ENCODE results near the gene MAST4. TPM values are rescaled to one million over a fixed set of nuclear protein-coding genes. Genes with fewer than 3 reads are reported as not detected.

MAST4 gene
- total and polyA plus RNA-seq, 2 experiments from 2014 or later: 4.2 to 6.0 TPM

GRCh38 chr5:67154556-67155206, 558.5 kb downstream of the MAST4 start:
- 66 to 69% methylated on average over 5 of the region's 5 CpGs for WGBS, 2 experiments (ENCODE audit: low coverage in 1 of 2, low lambda C conversion rate in 2 of 2, missing lambda C conversion rate in 2 of 2)
- no peaks in the 10 kb centered on the region for H3F3A ChIP-seq (ENCODE audit: insufficient read depth)
- no peak overlapping the region for H3K4me3 ChIP-seq
- no peaks in the 10 kb centered on the region for H3K4me1 ChIP-seq (ENCODE audit: insufficient read depth)
- no peak overlapping the region for H3K27ac ChIP-seq
- H3K9me2 ChIP-seq (ENCODE audit: insufficient read depth): no peaks in the 10 kb centered on the region
- H2AFZ ChIP-seq: no peak overlapping the region
- in situ Hi-C loops (cut with MboI): loop anchor here (10.0 kb wide), 1 partner anchor 330 kb away; no protein-coding TSS in a partner anchor
- H3K79me2 ChIP-seq (ENCODE audit: insufficient read depth): no peaks in the 10 kb centered on the region
- no peak for DNase-seq
- H3K9me3 ChIP-seq (ENCODE audit: low read depth): no peaks in the 10 kb centered on the region
- TF ChIP-seq EZH2 (IDR thresholded peaks at IDR 0.05; ENCODE audit: insufficient read depth, poor library complexity, severe bottlenecking): no peak
- TF ChIP-seq EZH2phosphoT487 (IDR thresholded peaks at IDR 0.05; ENCODE audit: insufficient read depth, low read depth): no peak
- H3K9ac ChIP-seq: no peak overlapping the region
- no peak overlapping the region for H3K4me2 ChIP-seq (ENCODE audit: unreplicated experiment)
- H3K36me3 ChIP-seq (ENCODE audit: low read depth): 0 out of 2 replicates have a peak, but pooled peaks cover 11% of the 10 kb centered on the region
- no peaks in the 10 kb centered on the region for H4K20me1 ChIP-seq (ENCODE audit: insufficient read depth)
- no peaks in the 10 kb centered on the region for H3K27me3 ChIP-seq (replicated peaks; ENCODE audit: insufficient read depth)

GRCh38 chr5:67156976-67157583, 560.9 kb downstream of the MAST4 start:
- Histone ChIP-seq H3K9me2 (ENCODE audit: insufficient read depth) (no peaks in the 10 kb centered on the region), H3K4me3 (no peak overlapping the region), H3K4me1 (ENCODE audit: insufficient read depth) (peaks cover 15% of the 10 kb centered on the region), H3K9me3 (ENCODE audit: low read depth) (no peaks in the 10 kb centered on the region), H3K27ac (no peak overlapping the region), H4K20me1 (ENCODE audit: insufficient read depth) (no peaks in the 10 kb centered on the region), H2AFZ (no peak overlapping the region), H3F3A (ENCODE audit: insufficient read depth) (peaks cover 14% of the 10 kb centered on the region; the same call in 1 of the 2 replicates), H3K4me2 (ENCODE audit: unreplicated experiment) (no peak overlapping the region), H3K79me2 (ENCODE audit: insufficient read depth) (no peaks in the 10 kb centered on the region), H3K27me3 (replicated peaks; ENCODE audit: insufficient read depth) (no peaks in the 10 kb centered on the region), H3K9ac (no peak overlapping the region), H3K36me3 (ENCODE audit: low read depth) (0 out of 2 replicates have a peak, but pooled peaks cover 11% of the 10 kb centered on the region)
- in situ Hi-C loops (cut with MboI): loop anchor here (10.0 kb wide), 1 partner anchor 332 kb away; no protein-coding TSS in a partner anchor
- DNase-seq: peak; percentile 50
- 55 to 61% methylated on average over 5 of the region's 5 CpGs for WGBS, 2 experiments (ENCODE audit: low coverage in 1 of 2, low lambda C conversion rate in 2 of 2, missing lambda C conversion rate in 2 of 2)
- TF ChIP-seq EZH2 (IDR thresholded peaks at IDR 0.05; ENCODE audit: insufficient read depth, poor library complexity, severe bottlenecking) (no peak), EZH2phosphoT487 (IDR thresholded peaks at IDR 0.05; ENCODE audit: insufficient read depth, low read depth) (no peak)

GRCh38 chr5:67160272-67160671, 564.1 kb downstream of the MAST4 start:
- WGBS, 2 experiments (ENCODE audit: low coverage in 1 of 2, low lambda C conversion rate in 2 of 2, missing lambda C conversion rate in 2 of 2): 74 to 84% methylated on average over 3 of the region's 3 CpGs
- Histone ChIP-seq H3K9me3 (ENCODE audit: low read depth) (no peaks in the 10 kb centered on the region), H3K4me1 (ENCODE audit: insufficient read depth) (peaks cover 15% of the 10 kb centered on the region), H3K27me3 (replicated peaks; ENCODE audit: insufficient read depth) (no peaks in the 10 kb centered on the region), H3F3A (ENCODE audit: insufficient read depth) (peaks cover 14% of the 10 kb centered on the region; the same call in 1 of the 2 replicates), H3K9me2 (ENCODE audit: insufficient read depth) (no peaks in the 10 kb centered on the region), H3K4me3 (no peak overlapping the region), H3K36me3 (ENCODE audit: low read depth) (no peaks in the 10 kb centered on the region), H4K20me1 (ENCODE audit: insufficient read depth) (no peaks in the 10 kb centered on the region), H3K79me2 (ENCODE audit: insufficient read depth) (no peaks in the 10 kb centered on the region), H3K27ac (peak overlapping the region; percentile 51; the same call in 1 of the 2 replicates), H3K9ac (peak overlapping the region; percentile 20), H2AFZ (no peak overlapping the region), H3K4me2 (ENCODE audit: unreplicated experiment) (no peak overlapping the region)
- in situ Hi-C loops (cut with MboI): no loop called here
- no peak for TF ChIP-seq EZH2phosphoT487 (IDR thresholded peaks at IDR 0.05; ENCODE audit: insufficient read depth, low read depth)
- TF ChIP-seq EZH2 (IDR thresholded peaks at IDR 0.05; ENCODE audit: insufficient read depth, poor library complexity, severe bottlenecking): no peak
- DNase-seq: no peak

- DNase-seq: peak; percentile 92
- 6 to 9% methylated on average over 3 of the region's 3 CpGs for WGBS, 2 experiments (ENCODE audit: low coverage in 1 of 2, low lambda C conversion rate in 2 of 2, missing lambda C conversion rate in 2 of 2)
- Histone ChIP-seq H3F3A (ENCODE audit: insufficient read depth) (peaks cover 14% of the 10 kb centered on the region; the same call in 1 of the 2 replicates), H3K4me2 (ENCODE audit: unreplicated experiment) (peak overlapping the region; percentile 44), H3K79me2 (ENCODE audit: insufficient read depth) (no peaks in the 10 kb centered on the region), H3K9me2 (ENCODE audit: insufficient read depth) (no peaks in the 10 kb centered on the region), H3K4me1 (ENCODE audit: insufficient read depth) (peaks cover 15% of the 10 kb centered on the region), H3K27ac (peak overlapping the region; percentile 51), H3K9me3 (ENCODE audit: low read depth) (no peaks in the 10 kb centered on the region), H3K27me3 (replicated peaks; ENCODE audit: insufficient read depth) (no peaks in the 10 kb centered on the region), H4K20me1 (ENCODE audit: insufficient read depth) (no peaks in the 10 kb centered on the region), H3K36me3 (ENCODE audit: low read depth) (no peaks in the 10 kb centered on the region), H3K9ac (peak overlapping the region; percentile 20), H3K4me3 (0 out of 2 replicates have a peak overlapping the region, but pooled peaks have one; percentile 10), H2AFZ (no peak overlapping the region; the same call in 1 of the 2 replicates)
- TF ChIP-seq EZH2 (IDR thresholded peaks at IDR 0.05; ENCODE audit: insufficient read depth, poor library complexity, severe bottlenecking) (no peak), EZH2phosphoT487 (IDR thresholded peaks at IDR 0.05; ENCODE audit: insufficient read depth, low read depth) (no peak)
- in situ Hi-C loops (cut with MboI): no loop called here
These were observed 564.8 kb downstream of the MAST4 start for GRCh38 chr5:67160985-67161384.
